ENCODE measurements around the gene PIRT.

Gene PIRT

DNA sequence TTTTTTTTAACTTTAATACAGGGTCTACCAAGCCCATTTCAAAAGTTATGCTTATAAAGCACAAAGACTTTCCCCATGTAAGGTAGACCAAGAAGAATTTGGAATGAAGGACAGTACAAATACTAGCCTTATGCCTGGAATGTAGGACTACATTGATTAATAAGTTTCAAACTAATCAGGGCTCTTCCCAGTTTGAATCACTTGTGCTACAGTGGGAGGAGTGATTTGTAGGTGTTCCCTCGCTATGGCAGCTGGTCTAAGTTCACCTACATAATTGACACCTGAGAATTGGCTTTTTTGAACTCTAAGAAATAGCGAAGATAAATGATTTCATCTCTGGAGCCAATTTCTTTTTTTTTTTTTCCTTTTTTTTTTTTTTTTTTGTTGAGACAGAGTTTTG lies 52.6 kb downstream of the PIRT start:
- no peak for DNase-seq

DNA sequence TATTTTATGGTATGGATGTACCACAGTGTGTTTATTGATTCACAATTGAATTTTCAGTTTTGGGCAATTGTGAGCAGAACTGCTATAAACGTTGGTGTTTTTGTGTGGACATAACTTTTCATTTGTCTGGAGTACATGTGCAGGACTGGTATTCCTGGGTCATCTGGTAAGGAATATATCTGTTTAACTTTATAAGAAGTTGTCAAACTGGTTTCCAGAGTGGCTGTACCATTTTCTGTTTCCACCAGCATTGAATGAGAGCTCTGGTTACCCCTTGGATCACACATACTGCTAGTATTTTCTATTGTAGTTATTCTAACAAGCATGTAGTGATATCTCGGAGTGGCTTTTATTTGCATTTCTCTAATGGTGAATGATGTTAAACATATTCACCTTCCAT lies 58.3 kb downstream of the PIRT start:
- no peak for DNase-seq

DNA sequence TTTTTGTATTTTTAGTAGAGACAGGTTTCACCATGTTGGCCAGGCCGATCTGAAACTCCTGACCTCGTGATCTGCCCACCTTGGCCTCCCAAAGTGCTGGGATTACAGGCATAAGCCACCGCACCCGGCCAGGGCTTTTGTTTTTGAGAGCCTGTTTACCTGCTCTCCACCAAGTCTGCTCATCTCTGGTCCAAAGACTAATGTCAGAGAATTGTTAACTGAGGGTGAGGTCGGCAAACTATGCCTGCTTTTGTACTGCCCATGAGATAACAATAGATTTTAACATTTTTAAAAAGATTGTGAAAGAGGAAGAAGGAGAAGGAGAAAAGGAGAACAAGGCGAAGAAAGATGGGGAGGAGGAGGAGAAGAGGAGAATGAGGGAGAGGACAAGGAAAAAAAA lies 60.0 kb downstream of the PIRT start:
- no peak for DNase-seq

DNA sequence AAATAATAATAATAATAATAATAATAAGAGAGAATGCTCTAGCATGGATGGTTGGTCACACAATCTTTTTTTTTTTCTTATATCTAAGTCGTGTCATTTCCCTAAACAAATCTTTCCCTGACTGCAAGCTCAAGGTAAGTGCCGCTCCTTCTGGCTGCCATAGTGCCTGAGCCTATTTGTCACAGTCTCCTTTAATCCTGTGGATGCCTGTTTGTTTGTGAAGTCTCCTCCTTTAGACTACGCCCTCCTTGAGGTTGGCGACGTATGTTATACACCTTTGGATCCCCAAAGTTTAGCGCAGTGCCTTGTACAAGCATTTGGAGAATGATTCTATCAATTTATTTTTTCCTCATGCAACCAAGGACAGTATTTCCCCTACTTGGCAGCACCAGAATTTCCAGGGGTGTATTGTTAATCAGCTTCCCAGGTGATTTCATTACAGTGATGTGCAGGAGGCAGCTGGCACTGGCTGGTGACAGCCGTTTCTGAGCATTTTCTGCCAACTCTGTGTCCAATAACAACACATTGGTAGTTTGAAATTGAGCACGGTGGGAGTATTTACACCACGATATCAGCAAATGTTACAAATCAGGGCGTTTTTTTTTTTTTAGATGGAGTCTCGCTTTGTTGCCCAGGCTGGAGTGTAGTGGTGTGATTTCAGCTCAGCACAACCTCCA lies 60.6 kb downstream of the PIRT start:
- no peak for DNase-seq

- DNase-seq = no peak
These were observed 61.5 kb downstream of the PIRT start for GRCh38 chr17:10776381-10776780.

GRCh38 chr17:10775740-10776356 lies 62.0 kb downstream of the PIRT start:
- no peak for DNase-seq

- DNase-seq = no peak
These were observed 62.8 kb downstream of the PIRT start for GRCh38 chr17:10775058-10775457.

- no peak for DNase-seq
These were observed 64.5 kb downstream of the PIRT start for GRCh38 chr17:10773391-10773790.

Data from amniotic stem cell (primary cell).